IMR-90 (cell line): ENCODE measurements around the gene ROBO1. TPM values are rescaled to one million over a fixed set of nuclear protein-coding genes. Genes with fewer than 3 reads are reported as not detected.

Experiments used
- ATAC-seq: fragments of 200-7000 bp; cut with Tn5 transposase; 2 replicates; pipeline ENCODE4 v1.9.1; 2020; ENCODE audit warnings: low read depth, mild to moderate bottlenecking, moderate library complexity
- BruUV-seq: library from RNA; stranded (reverse); fragments of 400-500 nt; replicated peaks from 2 replicates; lab custom pipeline; 2021; lab: Mats Ljungman, UMichigan
- CTCF ChIA-PET: fragments of 300-600 bp; formaldehyde crosslinking; extraction: SDS; loops from one replicate; lab custom pipeline; 2021; ENCODE audit warnings: antibody characterized with exemption; lab: Yijun Ruan, JAX
- POLR2A ChIA-PET: fragments of 300-600 bp; sonication (Branson Sonifier 250); formaldehyde crosslinking; loops from one replicate; lab custom pipeline; 2022; ENCODE audit warnings: antibody characterized with exemption; ENCODE audit not compliant: unreplicated experiment; lab: Charles Lee
- DNase-seq: peaks from one replicate; pipeline ENCODE4 v3.0.0; 2013
- H2AFZ ChIP-seq: replicated peaks from 2 replicates; pipeline ENCODE3; 2013; ENCODE audit warnings: low read length, mild to moderate bottlenecking; ENCODE audit not compliant: poor library complexity
- H2AK5ac ChIP-seq: 2 replicates; pipeline ENCODE4 v1.6.1; 2013; ENCODE audit warnings: low read depth, low read length, inconsistent platforms
- H2AK9ac ChIP-seq: replicated peaks from 2 replicates; pipeline ENCODE3; 2013; ENCODE audit warnings: mild to moderate bottlenecking, low read depth, low read length, moderate library complexity; ENCODE audit not compliant: poor library complexity
- H2BK120ac ChIP-seq: 2 replicates; pipeline ENCODE4 v1.6.1; 2013; ENCODE audit warnings: low read depth, low read length, inconsistent platforms
- H2BK15ac ChIP-seq: 3 replicates; pipeline ENCODE4 v1.6.1; 2013; ENCODE audit warnings: low read depth, low read length, inconsistent platforms
- H2BK20ac ChIP-seq: 2 replicates; pipeline ENCODE4 v1.6.1; 2013; ENCODE audit warnings: low read depth, mild to moderate bottlenecking, inconsistent platforms, low read length, moderate library complexity
- H2BK5ac ChIP-seq: 2 replicates; pipeline ENCODE4 v1.6.1; 2013; ENCODE audit warnings: mild to moderate bottlenecking, low read depth, low read length, inconsistent platforms; ENCODE audit not compliant: poor library complexity, severe bottlenecking
- H3K14ac ChIP-seq: replicated peaks from 2 replicates; pipeline ENCODE4 v1.6.1; 2013; ENCODE audit warnings: low read depth, low read length, inconsistent platforms
- H3K18ac ChIP-seq: 2 replicates; pipeline ENCODE4 v1.6.1; 2013; ENCODE audit warnings: low read depth, low read length, control low read depth
- H3K23ac ChIP-seq: 2 replicates; pipeline ENCODE4 v1.6.1; 2013; ENCODE audit warnings: low read depth, low read length, inconsistent platforms
- H3K27ac ChIP-seq: 2 replicates; pipeline ENCODE4 v1.5.1; 2013; ENCODE audit warnings: mild to moderate bottlenecking, control low read depth, low read length; ENCODE audit not compliant: insufficient read depth
- H3K27me3 ChIP-seq: 2 replicates; pipeline ENCODE4 v1.6.1; 2013; ENCODE audit warnings: low read length; ENCODE audit not compliant: control insufficient read depth, insufficient read depth
- H3K36me3 ChIP-seq: 2 replicates; pipeline ENCODE4 v1.6.1; 2013; ENCODE audit warnings: low read length, mixed read lengths; ENCODE audit not compliant: control insufficient read depth, insufficient read depth
- H3K4ac ChIP-seq: 2 replicates; pipeline ENCODE4 v1.6.1; 2013; ENCODE audit warnings: low read depth, low read length, inconsistent platforms
- H3K4me1 ChIP-seq: 2 replicates; pipeline ENCODE4 v1.6.1; 2013; ENCODE audit warnings: low read length, mixed read lengths; ENCODE audit not compliant: control insufficient read depth, insufficient read depth
- H3K4me2 ChIP-seq: 2 replicates; pipeline ENCODE4 v1.6.1; 2013; ENCODE audit warnings: low read depth, mild to moderate bottlenecking, control low read depth, low read length, moderate library complexity
- H3K4me3 ChIP-seq: 2 replicates; pipeline ENCODE4 v1.5.1; 2013; ENCODE audit warnings: low read depth, mild to moderate bottlenecking, control low read depth, low read length, moderate library complexity; ENCODE audit not compliant: insufficient read depth
- H3K56ac ChIP-seq: 2 replicates; pipeline ENCODE4 v1.6.1; 2013; ENCODE audit warnings: low read length, inconsistent platforms; ENCODE audit not compliant: insufficient read depth; ENCODE audit errors: extremely low read depth
- H3K79me1 ChIP-seq, 2 experiments: 2 replicates each; pipeline ENCODE4 v1.6.1; 2013; ENCODE audit warnings: low read length in 2 of 2, inconsistent platforms in 1 of 2, low read depth in 1 of 2
- H3K9ac ChIP-seq: 2 replicates; pipeline ENCODE4 v1.6.1; 2013; ENCODE audit warnings: low read depth, low read length, control low read depth
- H3K9me1 ChIP-seq: 2 replicates; pipeline ENCODE4 v1.6.1; 2013; ENCODE audit warnings: low read length, inconsistent platforms; ENCODE audit not compliant: insufficient read depth
- H3K9me3 ChIP-seq: 2 replicates; pipeline ENCODE4 v1.6.1; 2013; ENCODE audit warnings: low read length; ENCODE audit not compliant: control insufficient read depth, insufficient read depth
- H4K20me1 ChIP-seq: 2 replicates; pipeline ENCODE4 v1.6.1; 2013; ENCODE audit warnings: low read length, inconsistent platforms; ENCODE audit not compliant: insufficient read depth
- H4K5ac ChIP-seq: 2 replicates; pipeline ENCODE4 v1.6.1; 2013; ENCODE audit warnings: mild to moderate bottlenecking, low read depth, low read length, control low read depth
- H4K8ac ChIP-seq, 2 experiments: 2 replicates each; pipeline ENCODE4 v1.6.1; 2013; ENCODE audit warnings: low read depth in 2 of 2, low read length in 2 of 2, control low read depth in 1 of 2, inconsistent platforms in 1 of 2
- H4K91ac ChIP-seq: 2 replicates; pipeline ENCODE4 v1.6.1; 2013; ENCODE audit warnings: low read depth, low read length, inconsistent platforms; ENCODE audit not compliant: insufficient read depth
- BHLHE40 ChIP-seq: fragments of 150-350 bp; IDR thresholded peaks from 2 replicates; pipeline ENCODE4 v1.6.1; 2016; ENCODE audit warnings: mild to moderate bottlenecking, low read depth, low read length
- CHD1 ChIP-seq: IDR thresholded peaks from 2 replicates; pipeline ENCODE4 v1.6.1; 2012; ENCODE audit warnings: low read depth, low read length, improper control_type of control experiment
- POLR2A ChIP-seq: IDR thresholded peaks from 2 replicates; pipeline ENCODE4 v1.6.1; 2012; ENCODE audit warnings: mild to moderate bottlenecking, low read depth, low read length
- RAD21 ChIP-seq: IDR thresholded peaks from 2 replicates; pipeline ENCODE4 v1.6.1; 2012; ENCODE audit warnings: low read length, improper control_type of control experiment
- RCOR1 ChIP-seq: IDR thresholded peaks from 2 replicates; pipeline ENCODE4 v1.6.1; 2012; ENCODE audit warnings: mild to moderate bottlenecking, low read length, improper control_type of control experiment; ENCODE audit not compliant: insufficient replicate concordance
- RFX5 ChIP-seq: IDR thresholded peaks from 2 replicates; pipeline ENCODE4 v1.8.0; 2012; ENCODE audit warnings: low read depth, mild to moderate bottlenecking, low read length, moderate library complexity
- SMC3 ChIP-seq: fragments of 150-350 bp; IDR thresholded peaks from 2 replicates; pipeline ENCODE4 v1.6.1; 2016; ENCODE audit warnings: low read depth, mild to moderate bottlenecking, antibody characterized with exemption, low read length, moderate library complexity
- WGBS, 2 experiments: methylation state at CpG; one replicate each; pipeline versions ENCODE4 v1.1.5 to v1.1.7; 2013; ENCODE audit warnings: missing lambda C conversion rate in 2 of 2; ENCODE audit not compliant: insufficient read length in 1 of 2; ENCODE audit errors: extremely low coverage in 2 of 2; 5-methylcytosine and 5-hydroxymethylcytosine counted together
- dilution Hi-C: fragments of 300-500 bp; cut with HindIII; formaldehyde crosslinking; loops from one replicate; pipeline ENCODE4 v1.14.3; 2018; ENCODE audit warnings: low sequenced_read_pairs; ENCODE audit not compliant: unreplicated experiment
- in situ Hi-C: fragments of 300-500 bp; cut with MboI; formaldehyde crosslinking; loops from 3 replicates; pipeline ENCODE4 v1.14.3; 2019; ENCODE audit warnings: low sequenced_read_pairs, inconsistent platforms, mixed read lengths
- intact Hi-C: fragments of 100-400 bp; cut with micrococcal nuclease; formaldehyde crosslinking; loops from 2 replicates; pipeline ENCODE4 v1.10.0; 2022
- polyA plus RNA-seq, 3 experiments: library from polyadenylated mRNA; depleted of rRNA; stranded (reverse); fragments of >200 nt; gene quantifications; 2 replicates each; pipeline ENCODE4 v1.2.3, GENCODE V29; 2012; ENCODE audit warnings: low replicate concordance in 1 of 3
- total RNA-seq: library from RNA; depleted of rRNA; stranded (reverse); fragments of >200 nt; gene quantifications from 2 replicates; pipeline ENCODE4 v1.2.3, GENCODE V29; 2012

ROBO1 gene
- total and polyA plus RNA-seq, 2 of the 4 experiments (the other 2 are of a cell fraction) = 24.1 to 53.9 TPM

- Histone ChIP-seq H2AFZ (no peak overlapping the region), H3K9me1 (no peaks in the 10 kb centered on the region), H2BK120ac (no peak overlapping the region), H2AK9ac (no peak overlapping the region), H4K91ac (no peak overlapping the region), H3K18ac (no peak overlapping the region), H4K5ac (no peak overlapping the region), H3K4me3 (no peak overlapping the region), H3K9ac (no peak overlapping the region), H3K14ac (no peak overlapping the region), H2BK5ac (no peak overlapping the region), H3K36me3 (no peaks in the 10 kb centered on the region), H3K27me3 (no peaks in the 10 kb centered on the region), H2AK5ac (no peak overlapping the region), H3K27ac (no peak overlapping the region), H4K20me1 (no peaks in the 10 kb centered on the region), H3K4ac (no peak overlapping the region), H3K79me1 (no peaks in the 10 kb centered on the region), H2BK20ac (no peak overlapping the region), H2BK15ac (no peak overlapping the region), H3K56ac (no peak overlapping the region), H3K23ac (no peak overlapping the region), H3K4me1 (no peaks in the 10 kb centered on the region), H3K9me3 (no peaks in the 10 kb centered on the region), H3K4me2 (no peak overlapping the region), H4K8ac (no peak overlapping the region)
- TF ChIP-seq BHLHE40 (no peak), SMC3 (no peak), POLR2A (no peak), RCOR1 (no peak), CHD1 (no peak), RAD21 (no peak), RFX5 (no peak)
- ChIA-PET CTCF (no interaction called here), POLR2A (no interaction called here)
- ATAC-seq = no peak
- no CpG with 5 or more reads among the region's 1 CpG for WGBS, 2 experiments
- no peak for DNase-seq
- dilution Hi-C loops = no loop called here
- intact Hi-C loops = no loop called here
- BruUV-seq = no TSS peak
- in situ Hi-C loops = no loop called here
Measured at GRCh38 chr3:79412537-79412936, 355.3 kb downstream of the ROBO1 start.
